ENCODE data around the gene ADAMTS7. TPM values are rescaled to one million over a fixed set of nuclear protein-coding genes. Genes with fewer than 3 reads are reported as not detected.
"Not testable (repeated sequence)": the region's sequence is repeated elsewhere in the genome, so short reads cannot be mapped to it uniquely, and the experiment has no call there.

ADAMTS7 gene
- total and polyA plus RNA-seq, 8 donors, result 0.31 to 102 (median 2.3) TPM

- Histone ChIP-seq H3K27ac (no peak overlapping the region), H3K27me3 (no peaks in the 10 kb centered on the region), H3K9me3 (no peaks in the 10 kb centered on the region), H3K4me1 (peaks cover 0 to 8% (median 0%) of the 10 kb centered on the region in 4 donors), H3K4me3 (no peak overlapping the region), H3K36me3 (peaks cover 0 to 20% (median 7%) of the 10 kb centered on the region in 4 donors)
- TF ChIP-seq POLR2AphosphoS5 (IDR thresholded peaks at IDR 0.05), result no peak
- no peak for TF ChIP-seq EP300 (IDR thresholded peaks at IDR 0.05)
- no peak for TF ChIP-seq CTCF (IDR thresholded peaks at IDR 0.05)
- no peak for TF ChIP-seq POLR2A (IDR thresholded peaks at IDR 0.05)
- 81 to 93% (median 85%) methylated on average over 9 to 13 of the region's 13 CpGs for WGBS, 5 donors
- no peak for DNase-seq
- intact Hi-C loops (cut with DNase I; ENCODE audit: low total_unique reads), result no loop called here
Measured at GRCh38 chr15:78797951-78798350, 13.3 kb downstream of the ADAMTS7 start.

- intact Hi-C loops (cut with DNase I; ENCODE audit: low total_unique reads), result no loop called here
- TF ChIP-seq POLR2AphosphoS5 (IDR thresholded peaks at IDR 0.05) (no peak), EP300 (IDR thresholded peaks at IDR 0.05) (no peak), CTCF (IDR thresholded peaks at IDR 0.05) (no peak), POLR2A (IDR thresholded peaks at IDR 0.05) (no peak)
Measured at GRCh38 chr15:78796510-78796909, 14.8 kb downstream of the ADAMTS7 start.

GRCh38 chr15:78795043-78795442, 16.2 kb downstream of the ADAMTS7 start:
- DNase-seq, result no peak
- Histone ChIP-seq H3K27me3 (no peaks in the 10 kb centered on the region), H3K36me3 (peaks cover 0 to 34% (median 7%) of the 10 kb centered on the region in 4 donors), H3K4me1 (peaks cover 0 to 8% (median 0%) of the 10 kb centered on the region in 4 donors), H3K4me3 (no peak overlapping the region), H3K27ac (no peak overlapping the region), H3K9me3 (no peaks in the 10 kb centered on the region)
- intact Hi-C loops (cut with DNase I; ENCODE audit: low total_unique reads), result no loop called here
- no peak for TF ChIP-seq POLR2A (IDR thresholded peaks at IDR 0.05)
- TF ChIP-seq POLR2AphosphoS5 (IDR thresholded peaks at IDR 0.05), result no peak
- TF ChIP-seq EP300 (IDR thresholded peaks at IDR 0.05), result no peak
- TF ChIP-seq CTCF (IDR thresholded peaks at IDR 0.05), result no peak

More at GRCh38 chr15:78796510-78796909, 14.8 kb downstream of the ADAMTS7 start:
- DNase-seq, result no peak
- Histone ChIP-seq H3K9me3 (no peaks in the 10 kb centered on the region), H3K4me3 (no peak overlapping the region), H3K4me1 (peaks cover 0 to 8% (median 0%) of the 10 kb centered on the region in 4 donors), H3K27me3 (no peaks in the 10 kb centered on the region), H3K36me3 (peaks cover 0 to 20% (median 7%) of the 10 kb centered on the region in 4 donors), H3K27ac (no peak overlapping the region)
- WGBS, 5 donors, result 96 to 98% (median 97%) methylated on average over 14 to 15 of the region's 15 CpGs

GRCh38 chr15:78794446-78794845, 16.8 kb downstream of the ADAMTS7 start:
- DNase-seq; H3K4me3 ChIP-seq; H3K27ac ChIP-seq; intact Hi-C loops (cut with DNase I; ENCODE audit: low total_unique reads); H3K27me3 ChIP-seq; H3K9me3 ChIP-seq; H3K4me1 ChIP-seq: not testable (repeated sequence)
- peaks cover 0 to 39% (median 9%) of the 10 kb centered on the region in 4 donors for H3K36me3 ChIP-seq
- WGBS, 5 donors, result 92 to 98% (median 97%) methylated on average over 4 of the region's 4 CpGs

GRCh38 chr15:78791357-78791756, 19.9 kb downstream of the ADAMTS7 start:
- no peak overlapping the region for H3K27ac ChIP-seq
- WGBS, 5 donors, result 90 to 95% (median 94%) methylated on average over 2 to 4 of the region's 4 CpGs
- no peak for TF ChIP-seq POLR2A (IDR thresholded peaks at IDR 0.05)
- no peak for DNase-seq
- H3K9me3 ChIP-seq, result no peaks in the 10 kb centered on the region
- H3K36me3 ChIP-seq, result peaks cover 0 to 55% (median 20%) of the 10 kb centered on the region in 4 donors
- no peak overlapping the region for H3K4me3 ChIP-seq
- no peaks in the 10 kb centered on the region for H3K27me3 ChIP-seq
- intact Hi-C loops (cut with DNase I; ENCODE audit: low total_unique reads), result no loop called here
- no peaks in the 10 kb centered on the region for H3K4me1 ChIP-seq
